A549 treated with dexamethasone at 1 μM for 4 hours (cell line): ENCODE data around the gene ZC3H12C. TPM values are rescaled to one million over a fixed set of nuclear protein-coding genes. Genes with fewer than 3 reads are reported as not detected.

Experiments
- total RNA-seq: library from RNA; stranded (reverse); fragments of 200-300 nt; extraction: Qiagen RNA extraction; gene quantifications from 5 replicates; pipeline ENCODE4 v1.2.3, GENCODE V29; 2022

The ZC3H12C gene
- 5.8 to 13.3 TPM (median 10.5 TPM) in 5 replicates for total RNA-seq

GRCh38 chr11:110092515-110093406, at the start of gene ZC3H12C:
ZC3H12C (plus strand) TSS chr11:110093392; CDS start chr11:110093412, 20 bp downstream.

Other genes with a start within 250 kb of the ZC3H12C start
- gene RDX, start 203.2 kb downstream of the ZC3H12C start, total RNA-seq = 112 to 184 TPM (median 153 TPM) in 5 replicates